HepG2 (cell line): Measurements from ENCODE around the gene CCT8. TPM values are rescaled to one million over a fixed set of nuclear protein-coding genes. Genes with fewer than 3 reads are reported as not detected.

Experiments
- ATAC-seq: fragments of 200-7000 bp; cut with Tn5 transposase; 3 replicates; pipeline ENCODE4 v1.9.1; 2020; ENCODE audit warnings: mild to moderate bottlenecking, moderate library complexity
- BruUV-seq: library from RNA; stranded (reverse); fragments of 400-500 nt; replicated peaks from 2 replicates; lab custom pipeline; 2021; lab: Mats Ljungman, UMichigan
- CTCF ChIA-PET: fragments of 300-600 bp; formaldehyde crosslinking; extraction: SDS; loops from one replicate; lab custom pipeline; 2021; ENCODE audit warnings: low total read pairs, inconsistent platforms, low intra/inter-chr PET ratio; lab: Yijun Ruan, JAX
- POLR2A ChIA-PET: fragments of 350-600 bp; sonication (Branson Sonifier 250); formaldehyde crosslinking; loops from one replicate; lab custom pipeline; 2020; ENCODE audit warnings: antibody characterized with exemption, inconsistent platforms; lab: Yijun Ruan, JAX
- DNase-seq: peaks from one replicate; pipeline ENCODE4 v3.0.0-alpha.2; 2015; ENCODE audit warnings: low spot score
- FAIRE-seq: peaks from 3 replicates; lab custom pipeline; 2011; peaks lifted over from hg19 to GRCh38; lab: Jason Lieb, UNC
- H2AFZ ChIP-seq: one replicate; pipeline ENCODE4 v1.6.1; 2011; ENCODE audit warnings: low read length, inconsistent platforms
- H3K27ac ChIP-seq: fragments of 300-600 bp; 3 replicates; pipeline ENCODE4 v1.8.0; 2011; ENCODE audit warnings: mixed run types, mild to moderate bottlenecking, mixed read lengths, low read length, inconsistent platforms; ENCODE audit not compliant: insufficient read depth; ENCODE audit errors: extremely low read length
- H3K27me3 ChIP-seq, 2 experiments: fragments of 200-600 bp in 1 of 2; 2 replicates in 1 of 2; 3 replicates in 1 of 2; pipeline versions ENCODE4 v1.6.0 to v1.8.0; 2011; ENCODE audit warnings: low read length in 2 of 2, mild to moderate bottlenecking in 2 of 2, moderate library complexity in 2 of 2, inconsistent platforms in 1 of 2; ENCODE audit not compliant: insufficient read depth in 2 of 2, control insufficient read depth in 1 of 2
- H3K36me3 ChIP-seq, 2 experiments: fragments of 200-600 bp in 1 of 2; replicated peaks in 1 of 2; 2 replicates in 1 of 2; 3 replicates in 1 of 2; pipeline versions ENCODE4 v1.5.1 to v1.8.0; 2011; ENCODE audit warnings: low read length in 2 of 2, inconsistent platforms in 1 of 2; ENCODE audit not compliant: insufficient read depth in 2 of 2, control insufficient read depth in 1 of 2
- H3K4me1 ChIP-seq: 2 replicates; pipeline ENCODE4 v1.5.1; 2012; ENCODE audit warnings: low read length, inconsistent platforms; ENCODE audit not compliant: insufficient read depth
- H3K4me2 ChIP-seq: 2 replicates; pipeline ENCODE4 v1.6.0; 2011; ENCODE audit warnings: low read depth, low read length, inconsistent platforms
- H3K4me3 ChIP-seq, 3 experiments: fragments of 200-600 bp in 1 of 3; sonication (generic), shearing (Covaris generic) in 1 of 3; replicated peaks in 1 of 3; 2 replicates each; pipeline ENCODE4 v1.5.1; 2011 to 2016; ENCODE audit warnings: low read length in 3 of 3, inconsistent platforms in 2 of 3, low read depth in 2 of 3, mild to moderate bottlenecking in 2 of 3, control low read depth in 1 of 3, mixed read lengths in 1 of 3; ENCODE audit not compliant: insufficient read depth in 1 of 3
- H3K79me2 ChIP-seq: one replicate; pipeline ENCODE4 v1.6.1; 2011; ENCODE audit warnings: low read length, inconsistent platforms; ENCODE audit not compliant: insufficient read depth
- H3K9ac ChIP-seq: 2 replicates; pipeline ENCODE4 v1.6.0; 2011; ENCODE audit warnings: mild to moderate bottlenecking, low read depth, low read length, inconsistent platforms; ENCODE audit not compliant: insufficient read depth
- H3K9me3 ChIP-seq: 2 replicates; pipeline ENCODE4 v1.5.1; 2012; ENCODE audit warnings: mild to moderate bottlenecking, low read length
- H4K20me1 ChIP-seq: 2 replicates; pipeline ENCODE4 v1.6.0; 2011; ENCODE audit warnings: inconsistent platforms, mild to moderate bottlenecking, low read length, moderate library complexity; ENCODE audit not compliant: insufficient read depth
- ARNT ChIP-seq: fragments of 450-650 bp; IDR thresholded peaks from 2 replicates; pipeline ENCODE4 v1.6.1; 2017
- CEBPG ChIP-seq: IDR thresholded peaks from 2 replicates; pipeline ENCODE4 v1.6.1; 2016
- CENPX ChIP-seq: sonication (generic); formaldehyde crosslinking; IDR thresholded peaks from 2 replicates; pipeline ENCODE4 v1.9.0; 2021; ENCODE audit warnings: mild to moderate bottlenecking, missing genetic modification reagents, moderate library complexity
- MXI1 ChIP-seq: IDR thresholded peaks from 3 replicates; pipeline ENCODE4 v1.6.1; 2012; ENCODE audit warnings: low read depth, low read length, inconsistent platforms, borderline replicate concordance
- ZC3H4 ChIP-seq: sonication (generic); formaldehyde crosslinking; IDR thresholded peaks from 2 replicates; pipeline ENCODE4 v1.4.0; 2020; ENCODE audit warnings: missing genetic modification reagents, borderline replicate concordance
- ZNF124 ChIP-seq: sonication (generic); formaldehyde crosslinking; IDR thresholded peaks from 2 replicates; pipeline ENCODE4 v1.4.0; 2020; ENCODE audit warnings: missing genetic modification reagents
- ZNF615 ChIP-seq: sonication (generic); formaldehyde crosslinking; IDR thresholded peaks from 2 replicates; pipeline ENCODE4 v1.5.0; 2020; ENCODE audit warnings: mild to moderate bottlenecking, missing genetic modification reagents, borderline replicate concordance
- WGBS: methylation state at CpG from one replicate; pipeline ENCODE4 v1.1.6; 2017; ENCODE audit warnings: low lambda C conversion rate; 5-methylcytosine and 5-hydroxymethylcytosine counted together
- in situ Hi-C: cut with HindIII; loops from 2 replicates; pipeline ENCODE4 v1.10.0; 2017; ENCODE audit warnings: low pct_unique_long_range_greater_than_20kb; ENCODE audit not compliant: extremely low pct_ligation_motif_present
- intact Hi-C: fragments of 100-400 bp; cut with micrococcal nuclease; formaldehyde crosslinking; loops from one replicate; pipeline ENCODE4 v1.10.0; 2022; ENCODE audit not compliant: unreplicated experiment
- polyA plus RNA-seq, 8 experiments: library from polyadenylated mRNA; depleted of rRNA in 3 of 8; stranded (reverse) in 7 of 8; unstranded in 1 of 8; fragments of >200 nt; fragmentation: Illumina TruSeq in 4 of 8; extraction: Trizol in 4 of 8; gene quantifications; 2 replicates each; pipeline versions ENCODE4 v1.2.1 to v1.2.3, GENCODE V29; 2011 to 2016; ENCODE audit warnings: low read depth in 4 of 8, missing spikeins in 1 of 8, mixed read lengths in 1 of 8; ENCODE audit not compliant: insufficient read depth in 1 of 8
- total RNA-seq, 5 experiments: library from RNA; depleted of rRNA; stranded (reverse); fragments of >200 nt; fragmentation: Illumina TruSeq; extraction: Trizol; gene quantifications; 2 replicates each; pipeline ENCODE4 v1.2.3, GENCODE V29; 2016; ENCODE audit warnings: low read depth in 1 of 5
- TF ChIP-seq, protein P1 (sequence below): IDR thresholded peaks from 2 replicates; pipeline ENCODE4 v1.6.1; 2016; ENCODE audit warnings: low read depth, borderline replicate concordance
- TF ChIP-seq, protein P2 (sequence below): conservative IDR thresholded peaks from 2 replicates; pipeline ENCODE4 v1.6.1; 2018; ENCODE audit warnings: missing genetic modification reagents
- TF ChIP-seq, protein P3 (sequence below): sonication (generic); formaldehyde crosslinking; IDR thresholded peaks from 2 replicates; pipeline ENCODE4 v1.5.0; 2020; ENCODE audit warnings: missing genetic modification reagents

The CCT8 gene
- total and polyA plus RNA-seq, 2 of the 13 experiments (the other 11 are each of a cell fraction or from before 2014, with no cell fraction given): 127 to 325 TPM

DNA sequence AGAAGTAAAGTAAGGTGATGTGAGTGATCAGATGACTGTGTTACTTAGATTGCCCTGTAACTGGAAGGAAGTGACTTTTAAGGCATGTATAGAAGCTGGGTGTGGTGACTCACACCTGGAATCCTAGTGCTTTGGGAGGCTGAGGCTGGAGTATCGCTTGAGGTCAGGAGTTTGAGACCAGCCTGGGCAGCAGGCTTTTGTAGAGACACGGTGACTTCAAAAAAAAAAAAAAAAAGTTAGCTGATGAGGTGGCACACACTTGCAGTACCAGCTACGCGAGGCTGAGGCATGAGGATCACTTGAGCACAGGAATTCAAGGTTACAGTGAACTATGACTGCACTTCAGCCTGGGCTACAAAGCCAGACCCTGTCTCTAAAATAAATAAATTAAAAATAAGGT lies 51.3 kb downstream of the CCT8 start (continued):
- TF ChIP-seq CEBPG (CRISPR knock-in tag): no peak
- TF ChIP-seq MXI1: no peak

DNA sequence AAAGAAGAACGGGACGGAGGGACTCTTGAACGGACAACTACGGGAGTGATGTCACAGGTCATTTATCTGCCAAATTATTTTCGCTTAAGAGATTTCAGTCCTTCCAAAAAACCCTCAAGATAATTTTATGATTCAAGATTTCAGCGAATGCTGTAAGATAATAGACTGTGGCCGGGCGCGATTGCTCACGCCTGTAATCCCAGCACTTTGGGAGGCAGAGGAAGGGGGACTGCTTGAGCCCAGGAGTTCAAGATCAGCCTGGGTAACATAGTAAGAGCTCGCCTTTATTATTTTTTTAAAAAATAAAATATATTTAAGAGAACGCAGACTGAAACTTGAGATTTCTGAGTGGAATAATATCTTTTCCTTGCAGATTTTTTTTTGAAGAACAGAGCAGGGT lies 54.9 kb downstream of the CCT8 start:
- Histone ChIP-seq H3K4me3 (peak overlapping the region; percentile 75 to 100 (median 87)), H3K27me3 (no peaks in the 10 kb centered on the region), H3K4me2 (peak overlapping the region; percentile 93), H3K79me2 (peaks cover 24% of the 10 kb centered on the region), H3K9ac (peak overlapping the region; percentile 91), H3K9me3 (no peaks in the 10 kb centered on the region), H4K20me1 (no peaks in the 10 kb centered on the region), H3K4me1 (peaks cover 39% of the 10 kb centered on the region), H3K27ac (peak overlapping the region; percentile 81), H3K36me3 (0 out of 5 replicates have a peak, but pooled peaks cover 0 to 1% of the 10 kb centered on the region in 2 experiments), H2AFZ (no peak overlapping the region)
- TF ChIP-seq ZNF124 (CRISPR knock-in tag): no peak
- no peak for TF ChIP-seq ZNF615 (CRISPR knock-in tag)
- TF ChIP-seq, protein P1, sequence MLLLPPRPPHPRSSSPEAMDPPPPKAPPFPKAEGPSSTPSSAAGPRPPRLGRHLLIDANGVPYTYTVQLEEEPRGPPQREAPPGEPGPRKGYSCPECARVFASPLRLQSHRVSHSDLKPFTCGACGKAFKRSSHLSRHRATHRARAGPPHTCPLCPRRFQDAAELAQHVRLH (CRISPR knock-in tag): no peak
- TF ChIP-seq ZC3H4: no peak
- TF ChIP-seq CENPX (CRISPR knock-in tag): no peak
- no peak for TF ChIP-seq ARNT
- TF ChIP-seq, protein P2, sequence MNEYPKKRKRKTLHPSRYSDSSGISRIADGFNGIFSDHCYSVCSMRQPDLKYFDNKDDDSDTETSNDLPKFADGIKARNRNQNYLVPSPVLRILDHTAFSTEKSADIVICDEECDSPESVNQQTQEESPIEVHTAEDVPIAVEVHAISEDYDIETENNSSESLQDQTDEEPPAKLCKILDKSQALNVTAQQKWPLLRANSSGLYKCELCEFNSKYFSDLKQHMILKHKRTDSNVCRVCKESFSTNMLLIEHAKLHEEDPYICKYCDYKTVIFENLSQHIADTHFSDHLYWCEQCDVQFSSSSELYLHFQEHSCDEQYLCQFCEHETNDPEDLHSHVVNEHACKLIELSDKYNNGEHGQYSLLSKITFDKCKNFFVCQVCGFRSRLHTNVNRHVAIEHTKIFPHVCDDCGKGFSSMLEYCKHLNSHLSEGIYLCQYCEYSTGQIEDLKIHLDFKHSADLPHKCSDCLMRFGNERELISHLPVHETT (CRISPR knock-in tag): no peak
- TF ChIP-seq, protein P3, sequence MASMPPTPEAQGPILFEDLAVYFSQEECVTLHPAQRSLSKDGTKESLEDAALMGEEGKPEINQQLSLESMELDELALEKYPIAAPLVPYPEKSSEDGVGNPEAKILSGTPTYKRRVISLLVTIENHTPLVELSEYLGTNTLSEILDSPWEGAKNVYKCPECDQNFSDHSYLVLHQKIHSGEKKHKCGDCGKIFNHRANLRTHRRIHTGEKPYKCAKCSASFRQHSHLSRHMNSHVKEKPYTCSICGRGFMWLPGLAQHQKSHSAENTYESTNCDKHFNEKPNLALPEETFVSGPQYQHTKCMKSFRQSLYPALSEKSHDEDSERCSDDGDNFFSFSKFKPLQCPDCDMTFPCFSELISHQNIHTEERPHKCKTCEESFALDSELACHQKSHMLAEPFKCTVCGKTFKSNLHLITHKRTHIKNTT (CRISPR knock-in tag): no peak
- FAIRE-seq (no peak), DNase-seq (no peak), ATAC-seq (no peak)
- ChIA-PET POLR2A (interaction anchor here (0.7 to 3.9 kb wide), 8 partner anchors 11 to 134 kb away, joined by 3 to 47 read pairs (median 3); partner anchors contain the start of genes CCT8 and LTN1), CTCF (no interaction called here)
- in situ Hi-C loops: no loop called here
- BruUV-seq: TSS peak; percentile 57
- intact Hi-C loops: no loop called here
- WGBS: under 1% methylated on average over 12 of the region's 12 CpGs
